PC-3 (cell line): ENCODE results near the gene WDFY4.

Source experiments
- EZH2 ChIP-seq: fragments of 300-600 bp; sonication (generic); IDR thresholded peaks from one replicate; pipeline ENCODE4 v1.6.1; 2017; ENCODE audit warnings: antibody characterized with exemption, mild to moderate bottlenecking, low read length; ENCODE audit not compliant: unreplicated experiment
- EZH2phosphoT487 ChIP-seq: fragments of 300-600 bp; sonication (generic); IDR thresholded peaks from 2 replicates; pipeline ENCODE4 v1.6.1; 2018; ENCODE audit warnings: mild to moderate bottlenecking, antibody characterized with exemption, low read length, borderline replicate concordance
- TF ChIP-seq, protein P1 (sequence below): fragments of 300-600 bp; sonication (generic); conservative IDR thresholded peaks from 2 replicates; pipeline ENCODE4 v1.5.1; 2017; ENCODE audit warnings: antibody characterized with exemption, low read depth, mild to moderate bottlenecking, low read length

DNA sequence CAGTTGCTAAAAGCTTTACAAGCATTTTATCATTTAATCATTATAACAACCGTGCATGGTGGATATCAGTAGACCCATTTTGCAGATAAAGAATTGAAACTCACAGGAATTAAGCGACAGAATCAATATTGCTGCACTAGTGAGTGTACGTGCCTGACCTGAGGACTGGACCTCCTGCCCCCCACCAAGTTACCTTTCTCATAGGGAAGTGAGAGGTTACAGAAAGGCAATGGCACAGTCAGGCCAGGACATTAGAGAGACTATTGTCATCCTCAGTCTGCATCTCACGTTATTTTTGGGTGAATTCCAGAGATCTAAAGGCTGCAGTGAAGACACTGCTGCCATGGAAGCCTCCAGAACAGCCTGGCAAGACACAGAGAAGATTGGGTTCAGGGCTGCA is 80.9 kb downstream of the WDFY4 start:
- TF ChIP-seq, protein P1, sequence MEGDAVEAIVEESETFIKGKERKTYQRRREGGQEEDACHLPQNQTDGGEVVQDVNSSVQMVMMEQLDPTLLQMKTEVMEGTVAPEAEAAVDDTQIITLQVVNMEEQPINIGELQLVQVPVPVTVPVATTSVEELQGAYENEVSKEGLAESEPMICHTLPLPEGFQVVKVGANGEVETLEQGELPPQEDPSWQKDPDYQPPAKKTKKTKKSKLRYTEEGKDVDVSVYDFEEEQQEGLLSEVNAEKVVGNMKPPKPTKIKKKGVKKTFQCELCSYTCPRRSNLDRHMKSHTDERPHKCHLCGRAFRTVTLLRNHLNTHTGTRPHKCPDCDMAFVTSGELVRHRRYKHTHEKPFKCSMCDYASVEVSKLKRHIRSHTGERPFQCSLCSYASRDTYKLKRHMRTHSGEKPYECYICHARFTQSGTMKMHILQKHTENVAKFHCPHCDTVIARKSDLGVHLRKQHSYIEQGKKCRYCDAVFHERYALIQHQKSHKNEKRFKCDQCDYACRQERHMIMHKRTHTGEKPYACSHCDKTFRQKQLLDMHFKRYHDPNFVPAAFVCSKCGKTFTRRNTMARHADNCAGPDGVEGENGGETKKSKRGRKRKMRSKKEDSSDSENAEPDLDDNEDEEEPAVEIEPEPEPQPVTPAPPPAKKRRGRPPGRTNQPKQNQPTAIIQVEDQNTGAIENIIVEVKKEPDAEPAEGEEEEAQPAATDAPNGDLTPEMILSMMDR, result no peak
- TF ChIP-seq EZH2, result no peak
- TF ChIP-seq EZH2phosphoT487, result no peak
